Muscle of arm (tissue), 12 donors: ENCODE measurements around the gene SLC9B2. TPM values are rescaled to one million over a fixed set of nuclear protein-coding genes. Genes with fewer than 3 reads are reported as not detected.
"Not testable (repeated sequence)": the region's sequence is repeated elsewhere in the genome, so short reads cannot be mapped to it uniquely, and the experiment has no call there.

Experiments used
- DNase-seq: peaks from one replicate; pipeline ENCODE4 v3.0.0-alpha.2; 2013
- polyA plus RNA-seq, 12 donors: library from polyadenylated mRNA; unstranded; fragments of 120-200 nt; gene quantifications; one replicate each; pipeline ENCODE4 v1.2.1, GENCODE V29; 2013; ENCODE audit not compliant: insufficient read length in 12 of 12

The SLC9B2 gene
- polyA plus RNA-seq, 12 donors, result 7.5 to 23.0 (median 13.2) TPM; not detected in 1

GRCh38 chr4:103019308-103020124 lies 57.0 kb downstream of the SLC9B2 start, which contains the start of gene SLC9B1:
Gene SLC9B1 (minus strand): TSS chr4:103019705. CDS start chr4:102991711, 27,994 bp downstream.
- DNase-seq, result peak; percentile 95

DNA sequence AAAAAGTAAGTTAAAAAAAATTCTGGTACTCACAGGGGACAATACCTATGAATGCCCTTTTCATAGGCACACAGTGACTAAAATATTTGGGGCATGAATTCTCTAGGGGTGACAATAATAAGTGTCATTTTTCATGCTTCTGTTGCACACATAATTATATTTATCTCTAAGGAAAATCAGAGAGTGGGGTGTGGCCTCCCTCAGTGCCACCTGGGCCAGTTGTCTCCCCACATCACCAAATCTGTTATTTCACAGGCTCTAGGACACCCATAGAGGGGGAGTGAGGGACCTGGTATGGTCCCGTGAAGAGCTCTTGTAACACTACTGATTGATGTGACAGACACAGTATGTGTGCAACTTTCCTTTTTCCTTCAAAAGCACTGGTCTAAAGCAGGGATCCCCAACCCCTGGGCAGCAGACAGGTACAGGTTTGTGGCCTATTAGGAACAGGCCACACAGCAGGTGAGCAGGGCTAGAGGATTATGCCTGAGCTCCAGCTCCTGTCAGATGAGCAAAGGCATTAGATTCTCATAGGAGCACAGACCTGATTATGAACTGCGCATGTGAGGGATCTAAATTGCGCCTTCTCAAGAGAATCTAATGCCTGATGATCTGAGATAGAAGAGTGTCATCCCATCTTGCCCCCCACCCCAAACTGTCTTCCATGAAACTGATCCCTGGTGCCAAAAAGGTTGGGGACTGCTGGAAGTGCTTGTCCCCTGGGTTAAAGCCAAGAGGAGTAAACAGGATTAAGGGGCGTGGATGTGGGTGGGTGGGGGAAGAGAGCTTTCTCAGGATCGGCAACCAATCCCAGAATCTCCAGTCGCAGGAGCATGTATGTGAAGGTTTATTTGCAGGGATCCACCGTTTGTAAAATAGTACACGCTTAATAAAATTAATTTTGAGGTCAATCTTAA lies 57.9 kb downstream of the SLC9B2 start:
- DNase-seq, result no peak

- no peak for DNase-seq
Measured at GRCh38 chr4:103012551-103012950, 64.0 kb downstream of the SLC9B2 start.

GRCh38 chr4:103012060-103012459 lies 64.5 kb downstream of the SLC9B2 start:
- DNase-seq, result no peak

DNA sequence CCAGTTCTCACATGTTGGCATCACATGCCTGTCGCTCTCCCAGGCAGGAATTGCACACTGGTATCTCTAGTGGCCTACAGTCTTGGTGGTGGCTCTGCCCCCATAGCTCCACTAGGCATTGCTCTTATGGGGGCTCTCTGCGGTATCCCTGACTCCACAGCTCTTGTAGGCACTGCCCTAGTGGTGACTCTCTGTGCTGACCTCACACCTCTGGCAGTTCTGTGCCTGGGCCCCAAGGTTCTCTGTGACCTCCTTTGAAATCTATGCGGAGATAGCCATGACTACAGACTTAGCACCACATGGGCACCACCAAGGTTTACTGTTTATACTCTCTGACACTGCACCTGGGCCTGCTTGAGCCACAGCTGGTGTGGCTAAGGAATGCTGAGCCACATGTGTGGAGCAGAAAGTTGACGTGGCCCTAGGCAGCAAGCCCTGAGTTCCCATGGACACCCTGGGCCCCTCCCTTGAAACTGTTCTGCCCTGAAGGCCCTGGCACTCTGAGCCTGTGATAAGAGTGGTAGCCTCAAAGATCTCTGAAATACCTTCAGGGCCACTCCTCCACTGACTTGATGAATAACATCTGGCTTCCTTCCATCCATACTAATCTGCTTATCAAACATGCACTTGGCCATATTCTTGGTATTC lies 65.1 kb downstream of the SLC9B2 start:
- DNase-seq, result no peak

GRCh38 chr4:103010804-103011203 lies 65.8 kb downstream of the SLC9B2 start:
- no peak for DNase-seq

DNA sequence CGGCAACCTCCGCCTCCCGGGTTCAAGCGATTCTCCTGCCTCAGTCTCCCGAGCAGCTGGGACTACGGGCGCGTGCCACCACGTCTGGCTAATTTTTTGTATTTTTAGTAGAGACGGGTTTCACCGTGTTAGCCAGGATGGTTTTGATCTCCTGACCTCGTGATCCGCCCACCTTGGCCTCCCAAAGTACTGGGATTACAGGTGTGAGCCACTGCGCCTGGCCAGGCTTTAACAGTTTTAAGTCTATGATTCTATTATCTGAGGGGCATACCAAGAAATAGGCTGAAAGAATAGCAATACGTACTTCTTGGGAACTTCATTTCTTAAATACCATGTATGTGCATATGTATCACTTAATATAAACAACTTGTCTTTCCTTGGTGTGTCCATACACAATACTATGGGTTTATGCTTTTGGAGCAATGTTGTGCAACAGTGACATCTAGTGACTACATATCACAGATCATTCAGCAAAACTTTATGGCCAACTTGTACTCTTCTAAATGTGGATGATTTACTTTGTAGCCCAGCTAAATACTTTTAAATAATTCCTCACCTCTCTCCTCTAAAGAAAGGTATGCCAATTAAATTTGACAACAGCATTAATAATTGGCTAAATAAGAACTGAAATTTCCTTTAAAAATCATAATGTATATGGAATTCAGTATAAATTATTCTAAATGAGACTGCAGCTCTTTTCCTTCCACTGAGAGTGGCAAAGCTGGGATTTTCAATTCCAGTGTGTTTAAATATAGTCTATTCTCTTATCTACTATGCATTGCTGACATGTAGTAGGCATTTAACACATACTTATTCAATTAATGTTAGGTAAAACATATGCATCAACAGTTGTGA lies 67.5 kb downstream of the SLC9B2 start:
- DNase-seq, result peak; percentile 70

- no peak for DNase-seq
Measured at GRCh38 chr4:103002551-103002950, 74.0 kb downstream of the SLC9B2 start.

DNA sequence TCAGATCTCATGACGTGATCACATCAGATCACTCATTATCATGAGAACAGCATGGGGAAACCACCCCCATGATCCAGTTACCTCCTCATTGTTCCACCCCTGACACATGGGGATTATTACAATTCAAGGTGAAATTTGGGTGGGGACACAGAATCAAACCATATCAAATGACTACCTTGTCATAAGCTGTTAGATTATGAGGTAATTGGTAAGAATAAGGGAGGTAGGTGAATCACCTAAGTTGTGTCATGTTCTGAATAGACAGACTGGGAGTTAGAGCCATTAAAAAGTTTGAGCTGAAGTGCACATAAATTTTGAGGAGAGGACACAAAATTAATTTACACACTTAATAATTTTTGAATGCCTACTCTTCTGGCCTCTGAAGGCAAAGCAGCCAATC lies 81.8 kb downstream of the SLC9B2 start:
- no peak for DNase-seq

- not testable (repeated sequence) for DNase-seq
Measured at GRCh38 chr4:102993985-102994384, 82.6 kb downstream of the SLC9B2 start.

- DNase-seq, result no peak
Measured at GRCh38 chr4:102988429-102989020, 88.0 kb downstream of the SLC9B2 start.

GRCh38 chr4:102981005-102981404 lies 95.6 kb downstream of the SLC9B2 start:
- DNase-seq, result no peak

Other genes with a start within 250 kb of the SLC9B2 start
- 100 to 1,000 TPM; 267 to 626 (median 287) TPM for gene UBE2D3, start 249.2 kb downstream of the SLC9B2 start, polyA plus RNA-seq
- gene CISD2, start 207.8 kb downstream of the SLC9B2 start, polyA plus RNA-seq, result 10 to 100 TPM in 11 of 12 donors, not detected in 1; 21.7 to 44.5 (median 27.3) TPM
- gene SLC9B1, start 57.1 kb downstream of the SLC9B2 start, polyA plus RNA-seq, result 1 to 10 TPM in 10 of 12 donors, not detected in 2; 1.1 to 3.4 (median 1.9) TPM
- 10 to 100 TPM in 11 of 12 donors, not detected in 1; 29.4 to 68.1 (median 44.9) TPM for gene BDH2, start 23.1 kb upstream of the SLC9B2 start, polyA plus RNA-seq
- 10 to 100 TPM in 4 of 12 donors, 1 to 10 TPM in 7, not detected in 1; 4.3 to 20.3 (median 8.0) TPM for gene CENPE, start 121.6 kb upstream of the SLC9B2 start, polyA plus RNA-seq